DND-41 (cell line): Measurements from ENCODE around the gene MPL.

Experiments
- ATAC-seq: fragments of 200-7000 bp; cut with Tn5 transposase; 3 replicates; pipeline ENCODE4 v1.9.1; 2021; ENCODE audit warnings: low read depth; ENCODE audit not compliant: insufficient read depth
- DNase-seq: peaks from one replicate; pipeline ENCODE4 v3.0.0-alpha.2; 2020
- H2AFZ ChIP-seq: 2 replicates; pipeline ENCODE4 v1.6.0; 2012; ENCODE audit warnings: low read depth, low read length
- H3K27ac ChIP-seq: 2 replicates; pipeline ENCODE4 v1.5.1; 2012; ENCODE audit warnings: low read length, inconsistent platforms
- H3K27me3 ChIP-seq: fragments of 200-600 bp; sonication (generic); 2 replicates; pipeline ENCODE4 v1.6.0; 2012; ENCODE audit warnings: low read length, mild to moderate bottlenecking, inconsistent platforms; ENCODE audit not compliant: insufficient read depth, poor library complexity
- H3K36me3 ChIP-seq: 2 replicates; pipeline ENCODE4 v1.5.1; 2012; ENCODE audit warnings: low read length, inconsistent platforms; ENCODE audit not compliant: insufficient read depth
- H3K4me1 ChIP-seq: 2 replicates; pipeline ENCODE4 v1.5.1; 2012; ENCODE audit warnings: mild to moderate bottlenecking, low read length; ENCODE audit not compliant: insufficient read depth
- H3K4me2 ChIP-seq: 2 replicates; pipeline ENCODE4 v1.6.0; 2012; ENCODE audit warnings: mild to moderate bottlenecking, moderate library complexity, low read length, inconsistent platforms; ENCODE audit not compliant: insufficient read depth
- H3K4me3 ChIP-seq, 2 experiments: fragments of 200-600 bp in 1 of 2; shearing (Covaris generic) in 1 of 2; 2 replicates each; pipeline ENCODE4 v1.5.1; 2012 to 2016; ENCODE audit warnings: inconsistent platforms in 2 of 2, low read length in 2 of 2, mild to moderate bottlenecking in 2 of 2, low read depth in 1 of 2, moderate library complexity in 1 of 2
- H3K79me2 ChIP-seq: 2 replicates; pipeline ENCODE4 v1.6.0; 2012; ENCODE audit warnings: low read length, inconsistent platforms; ENCODE audit not compliant: insufficient read depth
- H3K9ac ChIP-seq: 2 replicates; pipeline ENCODE4 v1.6.0; 2012; ENCODE audit warnings: low read depth, mild to moderate bottlenecking, inconsistent platforms, low read length, moderate library complexity
- H3K9me3 ChIP-seq: 2 replicates; pipeline ENCODE4 v1.5.1; 2012; ENCODE audit warnings: low read length, moderate library complexity, mild to moderate bottlenecking, inconsistent platforms; ENCODE audit not compliant: insufficient read depth, severe bottlenecking
- H4K20me1 ChIP-seq: 2 replicates; pipeline ENCODE4 v1.6.0; 2012; ENCODE audit warnings: low read length; ENCODE audit not compliant: insufficient read depth
- EZH2 ChIP-seq: IDR thresholded peaks from 3 replicates; pipeline ENCODE4 v1.6.1; 2012; ENCODE audit warnings: borderline replicate concordance, low read depth, mild to moderate bottlenecking, moderate library complexity, low read length, inconsistent platforms; ENCODE audit not compliant: severe bottlenecking
- TF ChIP-seq, protein P1 (sequence below): IDR thresholded peaks from 2 replicates; pipeline ENCODE4 v1.5.1; 2012; ENCODE audit warnings: borderline replicate concordance, low read length, moderate library complexity, mild to moderate bottlenecking; ENCODE audit not compliant: poor library complexity, severe bottlenecking; ENCODE audit errors: extremely low read depth

Gene MPL

DNA sequence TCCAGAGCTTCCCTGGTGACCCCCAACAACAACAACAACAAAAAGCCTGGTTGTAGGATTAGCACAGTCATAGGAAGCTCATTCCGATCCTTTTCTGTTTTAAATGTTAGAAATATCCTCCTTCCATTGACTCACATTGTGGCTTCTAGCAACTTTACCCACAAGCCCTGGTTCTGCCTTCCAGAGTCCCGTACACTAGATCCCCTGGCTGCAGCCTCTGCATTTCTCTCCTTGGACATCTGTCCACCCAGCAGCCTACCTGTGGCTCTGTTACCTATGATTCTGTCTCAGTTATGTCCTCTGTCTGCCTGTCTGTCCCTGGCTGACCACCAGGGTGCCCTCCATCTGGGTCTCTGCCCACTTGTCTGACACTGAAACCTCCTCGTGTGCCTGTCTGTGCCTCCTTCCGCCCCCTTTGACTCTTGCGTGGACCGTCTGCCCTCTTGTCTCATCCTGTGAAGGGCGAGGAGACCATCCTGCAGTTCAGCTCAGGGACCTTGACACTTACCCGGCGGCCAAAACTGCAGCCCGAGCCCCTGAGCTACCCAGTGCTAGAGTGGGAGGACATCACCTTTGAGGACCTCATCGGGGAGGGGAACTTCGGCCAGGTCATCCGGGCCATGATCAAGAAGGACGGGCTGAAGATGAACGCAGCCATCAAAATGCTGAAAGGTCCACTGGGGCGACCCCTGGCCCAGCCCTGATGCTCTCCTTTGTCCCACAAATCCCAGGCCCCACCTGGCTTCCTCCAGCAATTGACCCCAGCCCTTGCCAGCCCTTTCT lies 20.7 kb upstream of the MPL start:
- H3K27ac ChIP-seq, result no peak overlapping the region
- no peak overlapping the region for H3K4me3 ChIP-seq
- H3K79me2 ChIP-seq, result no peaks in the 10 kb centered on the region
- H4K20me1 ChIP-seq, result no peaks in the 10 kb centered on the region
- ATAC-seq (no peak), DNase-seq (no peak)
- no peaks in the 10 kb centered on the region for H3K36me3 ChIP-seq
- H3K4me1 ChIP-seq, result no peaks in the 10 kb centered on the region
- no peaks in the 10 kb centered on the region for H3K27me3 ChIP-seq
- no peaks in the 10 kb centered on the region for H3K9me3 ChIP-seq
- TF ChIP-seq, protein P1, sequence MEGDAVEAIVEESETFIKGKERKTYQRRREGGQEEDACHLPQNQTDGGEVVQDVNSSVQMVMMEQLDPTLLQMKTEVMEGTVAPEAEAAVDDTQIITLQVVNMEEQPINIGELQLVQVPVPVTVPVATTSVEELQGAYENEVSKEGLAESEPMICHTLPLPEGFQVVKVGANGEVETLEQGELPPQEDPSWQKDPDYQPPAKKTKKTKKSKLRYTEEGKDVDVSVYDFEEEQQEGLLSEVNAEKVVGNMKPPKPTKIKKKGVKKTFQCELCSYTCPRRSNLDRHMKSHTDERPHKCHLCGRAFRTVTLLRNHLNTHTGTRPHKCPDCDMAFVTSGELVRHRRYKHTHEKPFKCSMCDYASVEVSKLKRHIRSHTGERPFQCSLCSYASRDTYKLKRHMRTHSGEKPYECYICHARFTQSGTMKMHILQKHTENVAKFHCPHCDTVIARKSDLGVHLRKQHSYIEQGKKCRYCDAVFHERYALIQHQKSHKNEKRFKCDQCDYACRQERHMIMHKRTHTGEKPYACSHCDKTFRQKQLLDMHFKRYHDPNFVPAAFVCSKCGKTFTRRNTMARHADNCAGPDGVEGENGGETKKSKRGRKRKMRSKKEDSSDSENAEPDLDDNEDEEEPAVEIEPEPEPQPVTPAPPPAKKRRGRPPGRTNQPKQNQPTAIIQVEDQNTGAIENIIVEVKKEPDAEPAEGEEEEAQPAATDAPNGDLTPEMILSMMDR, result no peak
- TF ChIP-seq EZH2, result no peak
- H3K4me2 ChIP-seq, result no peak overlapping the region
- no peak overlapping the region for H3K9ac ChIP-seq
- no peak overlapping the region for H2AFZ ChIP-seq

DNA sequence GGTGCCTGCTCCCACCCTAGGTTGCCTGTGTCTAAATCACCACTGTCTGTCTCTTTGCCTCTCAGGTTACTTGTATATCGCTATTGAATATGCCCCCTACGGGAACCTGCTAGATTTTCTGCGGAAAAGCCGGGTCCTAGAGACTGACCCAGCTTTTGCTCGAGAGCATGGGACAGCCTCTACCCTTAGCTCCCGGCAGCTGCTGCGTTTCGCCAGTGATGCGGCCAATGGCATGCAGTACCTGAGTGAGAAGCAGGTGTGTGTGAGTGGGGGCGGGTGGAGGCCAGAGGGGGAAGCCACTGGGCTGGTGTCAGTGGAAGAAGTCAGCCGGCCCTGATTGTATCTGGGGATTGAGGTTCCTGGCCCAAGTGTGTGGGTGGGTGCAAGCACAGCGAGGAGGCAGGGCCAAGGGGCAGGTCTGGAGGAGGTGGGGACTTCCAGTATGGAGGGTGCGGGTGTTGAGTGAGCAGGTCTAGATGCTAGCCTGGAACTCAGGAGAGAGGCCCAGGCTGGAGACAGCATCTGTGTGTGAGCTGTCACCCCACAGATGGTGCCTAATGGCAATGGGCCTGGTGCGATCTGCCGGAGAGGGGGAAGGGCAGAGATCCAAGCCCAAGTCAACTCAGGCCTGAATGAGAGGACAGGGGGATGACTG lies 19.7 kb upstream of the MPL start:
- Histone ChIP-seq H3K4me3 (no peak overlapping the region), H3K79me2 (no peaks in the 10 kb centered on the region), H4K20me1 (no peaks in the 10 kb centered on the region), H3K36me3 (no peaks in the 10 kb centered on the region), H2AFZ (no peak overlapping the region), H3K27me3 (no peaks in the 10 kb centered on the region), H3K9me3 (no peaks in the 10 kb centered on the region), H3K4me1 (no peaks in the 10 kb centered on the region), H3K9ac (no peak overlapping the region), H3K4me2 (no peak overlapping the region), H3K27ac (no peak overlapping the region)
- DNase-seq (no peak), ATAC-seq (no peak)
- no peak for TF ChIP-seq EZH2
- TF ChIP-seq, protein P1, result no peak

DNA sequence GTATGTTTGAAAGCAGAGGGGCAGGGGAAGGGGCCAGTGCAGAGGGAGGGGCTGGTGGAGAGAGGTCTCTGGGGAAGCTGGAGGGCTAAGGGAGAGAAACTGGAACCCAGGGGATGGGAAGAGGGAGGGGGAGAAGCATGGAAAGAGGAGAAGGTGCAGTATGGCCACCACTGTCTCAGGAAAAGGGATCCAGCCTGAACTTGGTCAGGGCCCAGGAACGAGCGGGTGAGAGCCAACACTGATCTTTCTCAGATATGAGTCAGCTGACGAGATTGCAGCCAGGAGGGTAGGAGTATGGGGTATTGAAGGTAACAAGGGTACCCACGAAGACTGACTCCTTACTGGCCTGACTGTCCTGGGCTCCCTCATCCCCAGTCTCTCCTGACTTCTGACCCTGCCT lies 18.8 kb upstream of the MPL start:
- H3K79me2 ChIP-seq, result no peaks in the 10 kb centered on the region
- DNase-seq (no peak), ATAC-seq (no peak)
- no peak overlapping the region for H3K9ac ChIP-seq
- H3K27ac ChIP-seq, result no peak overlapping the region
- H3K4me2 ChIP-seq, result no peak overlapping the region
- H3K36me3 ChIP-seq, result no peaks in the 10 kb centered on the region
- H2AFZ ChIP-seq, result no peak overlapping the region
- no peak overlapping the region for H3K4me3 ChIP-seq
- no peaks in the 10 kb centered on the region for H3K9me3 ChIP-seq
- no peaks in the 10 kb centered on the region for H3K27me3 ChIP-seq
- no peaks in the 10 kb centered on the region for H4K20me1 ChIP-seq
- TF ChIP-seq, protein P1, result no peak
- TF ChIP-seq EZH2, result no peak
- no peaks in the 10 kb centered on the region for H3K4me1 ChIP-seq
